Activated naive CD8-positive, alpha-beta T cell treated with anti-CD3 and anti-CD28 coated beads, Interleukin-2, amount 50 U/mL, for 24 hours (primary cell): ENCODE measurements around the gene CKM.

ENCODE experiments used
- ATAC-seq: fragments of 150-1000 bp; cut with Tn5 transposase; one replicate; pipeline ENCODE4 v1.10.0; 2021
- DNase-seq: peaks from one replicate; pipeline ENCODE4 v3.0.0; 2021
- H3K27ac Mint-ChIP-seq: one replicate; pipeline ENCODE4 v1.8.0; 2021; ENCODE audit warnings: mild to moderate bottlenecking, mixed read lengths
- H3K27me3 Mint-ChIP-seq: one replicate; pipeline ENCODE4 v1.8.0; 2021; ENCODE audit warnings: mixed read lengths
- H3K36me3 Mint-ChIP-seq: one replicate; pipeline ENCODE4 v1.8.0; 2021; ENCODE audit warnings: low read depth, mixed read lengths
- H3K4me1 Mint-ChIP-seq: one replicate; pipeline ENCODE4 v1.8.0; 2021; ENCODE audit warnings: mixed read lengths
- H3K4me3 Mint-ChIP-seq: one replicate; pipeline ENCODE4 v1.8.0; 2021; ENCODE audit warnings: mild to moderate bottlenecking, moderate library complexity, mixed read lengths
- H3K9me3 Mint-ChIP-seq: one replicate; pipeline ENCODE4 v1.8.0; 2021; ENCODE audit warnings: mixed read lengths

Gene CKM

DNA sequence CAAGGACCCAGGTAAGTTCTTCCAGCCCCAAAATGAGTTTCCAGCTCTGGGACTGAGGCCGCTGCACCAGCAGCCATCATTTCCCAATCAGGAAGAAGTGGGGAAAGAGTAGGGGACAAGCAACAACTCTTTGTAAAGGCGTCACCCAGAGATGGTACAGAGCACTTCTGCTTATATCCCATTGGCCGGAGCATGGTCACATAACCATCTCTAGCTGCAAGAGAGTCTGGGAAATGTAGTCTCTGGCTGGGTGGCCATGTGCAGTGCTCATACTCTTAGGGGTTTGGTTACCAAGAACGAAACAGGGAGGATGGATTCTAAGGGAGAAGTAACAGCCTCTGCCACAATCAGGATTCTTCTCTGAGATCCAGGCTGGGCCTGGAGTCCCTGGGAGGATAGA lies 26.3 kb downstream of the CKM start:
- Mint-ChIP-seq H3K36me3 (peaks cover 22% of the 10 kb centered on the region), H3K27me3 (no peaks in the 10 kb centered on the region), H3K4me3 (no peak overlapping the region), H3K27ac (no peak overlapping the region), H3K4me1 (peaks cover 9% of the 10 kb centered on the region), H3K9me3 (no peaks in the 10 kb centered on the region)
- no peak for ATAC-seq
- DNase-seq = no peak

DNA sequence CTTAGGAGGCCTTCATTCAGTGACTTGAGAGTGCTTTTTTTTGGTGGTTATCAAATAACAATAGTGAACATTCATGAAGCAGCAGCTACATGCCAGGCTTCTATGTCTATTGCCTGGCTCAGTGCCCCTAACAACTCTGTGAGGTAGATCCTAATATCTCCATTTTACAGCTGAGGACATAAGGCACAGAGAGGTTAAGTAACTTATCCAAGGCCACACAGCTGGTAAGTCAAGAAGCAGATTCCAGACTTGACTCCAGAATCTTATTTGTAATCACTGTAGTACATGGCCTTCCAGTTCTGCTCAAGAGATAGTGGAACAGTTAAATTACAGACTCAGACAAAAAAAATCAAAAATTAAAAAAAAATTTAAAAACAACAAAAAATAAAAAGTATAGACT lies 26.8 kb downstream of the CKM start:
- Mint-ChIP-seq H3K36me3 (peaks cover 26% of the 10 kb centered on the region), H3K9me3 (no peaks in the 10 kb centered on the region), H3K4me1 (peaks cover 9% of the 10 kb centered on the region), H3K27ac (no peak overlapping the region), H3K27me3 (no peaks in the 10 kb centered on the region), H3K4me3 (no peak overlapping the region)
- DNase-seq = no peak
- ATAC-seq = no peak

DNA sequence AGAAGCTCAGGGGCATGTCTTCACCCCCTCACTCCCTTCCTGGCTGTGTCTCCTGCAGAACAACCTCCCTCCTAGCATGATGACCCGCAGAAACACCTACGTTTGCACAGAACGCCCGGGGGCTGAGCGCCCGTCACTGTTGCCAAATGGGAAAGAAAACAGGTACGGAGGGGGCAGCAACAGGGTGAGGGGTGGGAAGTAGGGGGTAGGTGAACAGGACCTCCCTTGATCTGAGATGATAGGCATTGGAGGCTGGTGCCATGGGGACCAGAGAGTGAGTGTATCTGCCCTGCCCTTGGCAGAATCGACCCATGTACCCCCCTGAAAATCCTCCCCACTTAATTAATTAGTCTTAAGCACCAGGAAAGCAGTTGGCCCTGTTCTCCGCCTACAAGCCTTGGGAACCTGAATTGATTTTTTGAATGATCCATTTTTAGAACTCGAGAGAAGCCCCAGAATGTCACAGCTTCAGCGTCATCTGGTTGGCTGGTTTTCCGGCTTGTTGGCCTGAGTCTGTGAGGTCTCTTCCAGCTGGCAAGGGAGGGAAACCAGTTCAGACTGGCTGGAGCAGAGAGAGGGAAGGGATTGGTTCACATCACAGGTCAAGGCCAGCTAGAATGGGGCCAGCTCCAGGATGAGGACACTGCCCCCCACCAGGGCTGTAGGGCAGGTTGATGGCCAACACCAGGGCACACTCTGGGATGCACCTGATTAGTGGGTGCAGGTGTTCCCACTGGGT lies 28.2 kb downstream of the CKM start:
- Mint-ChIP-seq H3K27me3 (no peaks in the 10 kb centered on the region), H3K27ac (no peak overlapping the region), H3K9me3 (no peaks in the 10 kb centered on the region), H3K36me3 (peaks cover 23% of the 10 kb centered on the region), H3K4me3 (no peak overlapping the region), H3K4me1 (peaks cover 9% of the 10 kb centered on the region)
- ATAC-seq (no peak), DNase-seq (no peak)

DNA sequence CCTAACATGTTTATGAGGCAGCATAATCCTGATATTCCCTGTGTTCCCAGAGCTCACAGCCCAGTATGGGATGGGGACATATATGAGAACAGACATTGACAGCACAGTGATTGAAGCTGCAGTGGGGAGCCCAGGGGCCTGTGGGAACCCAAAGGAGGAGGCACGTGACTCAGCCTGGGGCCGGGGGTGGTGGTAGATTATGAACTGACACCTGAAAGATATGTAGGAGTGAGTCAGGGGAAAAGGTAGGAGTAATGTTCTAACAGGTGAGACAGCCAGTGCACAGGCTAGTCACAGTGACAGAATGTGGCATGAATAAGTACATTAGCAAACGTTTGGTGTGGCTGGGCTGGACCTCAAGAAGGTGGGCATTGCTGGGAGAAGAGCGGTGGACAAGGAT lies 29.0 kb downstream of the CKM start:
- Mint-ChIP-seq H3K27me3 (no peaks in the 10 kb centered on the region), H3K4me3 (no peak overlapping the region), H3K9me3 (no peaks in the 10 kb centered on the region), H3K27ac (no peak overlapping the region), H3K4me1 (peaks cover 9% of the 10 kb centered on the region), H3K36me3 (peaks cover 23% of the 10 kb centered on the region)
- DNase-seq (no peak), ATAC-seq (peak; percentile 54)

DNA sequence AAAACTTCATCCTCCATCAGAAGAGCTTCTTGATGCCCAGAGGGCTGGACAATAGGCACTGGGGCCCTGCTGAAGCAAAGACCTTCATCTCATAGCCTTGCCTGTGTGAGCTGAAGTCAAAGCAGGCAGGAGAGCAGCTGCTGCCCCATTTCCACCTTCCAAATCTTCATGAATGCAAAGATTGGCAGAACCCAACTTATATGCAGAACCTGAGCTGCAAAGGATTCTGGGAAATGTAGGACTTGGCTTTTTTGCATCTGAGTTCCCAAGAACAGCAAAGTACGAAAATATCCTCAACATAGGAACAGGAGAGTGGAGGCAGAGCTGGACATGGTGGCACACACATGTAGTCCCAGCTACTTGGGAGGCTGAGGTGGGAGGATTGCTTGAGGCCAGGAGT lies 30.8 kb downstream of the CKM start:
- Mint-ChIP-seq H3K9me3 (no peaks in the 10 kb centered on the region), H3K4me3 (no peak overlapping the region), H3K27me3 (no peaks in the 10 kb centered on the region), H3K27ac (no peak overlapping the region), H3K36me3 (peaks cover 26% of the 10 kb centered on the region), H3K4me1 (peaks cover 9% of the 10 kb centered on the region)
- ATAC-seq (no peak), DNase-seq (no peak)

DNA sequence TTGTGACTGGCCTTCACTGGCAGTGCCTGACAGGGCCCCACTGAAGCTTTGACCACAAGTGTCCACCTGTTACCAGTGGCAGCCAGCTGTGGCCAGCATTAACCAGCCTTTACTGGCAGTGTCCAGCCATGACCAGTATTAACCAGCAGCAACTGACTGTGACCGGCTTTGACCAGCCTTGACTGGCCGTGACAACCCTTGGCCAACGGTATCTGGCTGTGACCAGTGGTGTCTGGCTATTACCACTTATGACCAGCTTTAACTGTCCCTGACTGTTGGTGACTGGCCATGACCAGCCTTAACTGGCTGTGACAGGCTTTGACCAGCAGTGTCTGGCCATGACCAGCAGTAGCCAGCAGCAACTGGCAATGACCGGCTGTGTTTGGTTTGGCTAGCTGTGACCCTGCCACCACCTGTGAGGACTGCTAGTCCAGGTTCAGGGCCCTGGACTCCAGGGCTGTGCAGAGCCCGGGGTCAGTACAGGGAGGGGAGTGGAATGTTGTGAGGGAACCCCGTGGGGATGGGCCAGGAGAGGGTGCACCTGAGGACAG lies 32.2 kb downstream of the CKM start:
- Mint-ChIP-seq H3K4me1 (peaks cover 9% of the 10 kb centered on the region), H3K27ac (no peak overlapping the region), H3K9me3 (no peaks in the 10 kb centered on the region), H3K27me3 (no peaks in the 10 kb centered on the region), H3K36me3 (peaks cover 25% of the 10 kb centered on the region), H3K4me3 (no peak overlapping the region)
- ATAC-seq = no peak
- DNase-seq = no peak

DNA sequence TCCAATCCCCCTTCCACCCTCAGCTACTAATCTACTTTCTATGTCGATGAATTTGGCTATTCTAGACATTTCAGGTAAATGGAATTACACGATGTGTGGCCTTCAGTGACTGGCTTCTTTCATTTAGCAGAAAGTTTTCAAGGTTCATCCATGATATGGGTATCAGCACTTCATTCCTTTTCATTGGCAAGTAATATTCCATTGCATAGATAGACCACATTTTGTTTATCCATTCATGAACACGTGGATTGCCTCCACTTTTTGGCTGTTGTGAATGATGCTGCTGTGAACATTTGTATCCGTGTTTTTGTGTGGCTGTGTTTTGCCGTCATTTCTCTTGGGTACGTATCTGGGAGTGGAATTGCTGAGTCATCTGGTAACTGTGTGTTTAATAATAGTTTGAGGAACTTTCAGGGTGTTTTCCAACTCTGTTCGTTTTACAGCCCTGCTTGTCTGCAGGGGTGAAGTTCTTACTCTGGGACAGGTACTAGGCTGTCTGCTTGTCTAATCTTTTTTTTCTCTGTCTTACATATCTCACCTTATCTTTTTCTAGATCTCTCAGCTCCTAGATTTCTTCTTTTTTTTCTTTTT lies 39.1 kb downstream of the CKM start:
- no peak overlapping the region for H3K27ac Mint-ChIP-seq
- ATAC-seq (no peak), DNase-seq (no peak)
- H3K27me3 Mint-ChIP-seq = no peaks in the 10 kb centered on the region
- H3K4me1 Mint-ChIP-seq = peaks cover 5% of the 10 kb centered on the region
- peaks cover 17% of the 10 kb centered on the region for H3K36me3 Mint-ChIP-seq
- H3K4me3 Mint-ChIP-seq = no peak overlapping the region
- no peaks in the 10 kb centered on the region for H3K9me3 Mint-ChIP-seq

DNA sequence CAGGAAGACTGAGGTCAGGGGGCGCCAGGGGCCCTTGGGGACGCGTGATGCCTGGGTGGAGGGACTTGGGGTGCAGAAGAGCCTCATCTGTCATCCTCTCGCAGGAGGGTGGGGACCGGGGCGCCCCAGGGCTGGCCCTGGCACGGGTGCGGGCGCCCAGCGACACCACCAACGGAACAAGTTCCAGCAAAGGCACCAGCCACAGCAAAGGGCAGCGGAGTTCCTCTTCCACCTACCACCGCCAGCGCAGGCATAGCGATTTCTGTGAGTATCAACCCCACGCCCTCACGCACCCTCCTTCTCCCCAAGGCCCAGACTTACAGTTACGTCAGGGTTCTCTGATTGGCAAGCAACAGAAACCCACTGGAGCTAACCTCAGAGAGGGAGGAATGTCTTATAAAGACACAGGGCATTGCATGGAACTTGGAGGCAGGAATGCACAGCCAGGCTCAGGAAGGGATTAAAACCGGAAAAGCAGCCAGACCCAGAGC lies 42.2 kb downstream of the CKM start:
- H3K27ac Mint-ChIP-seq = no peak overlapping the region
- no peaks in the 10 kb centered on the region for H3K27me3 Mint-ChIP-seq
- DNase-seq (no peak), ATAC-seq (no peak)
- H3K36me3 Mint-ChIP-seq = peaks cover 12% of the 10 kb centered on the region
- peaks cover 5% of the 10 kb centered on the region for H3K4me1 Mint-ChIP-seq
- H3K4me3 Mint-ChIP-seq = no peak overlapping the region
- no peaks in the 10 kb centered on the region for H3K9me3 Mint-ChIP-seq

DNA sequence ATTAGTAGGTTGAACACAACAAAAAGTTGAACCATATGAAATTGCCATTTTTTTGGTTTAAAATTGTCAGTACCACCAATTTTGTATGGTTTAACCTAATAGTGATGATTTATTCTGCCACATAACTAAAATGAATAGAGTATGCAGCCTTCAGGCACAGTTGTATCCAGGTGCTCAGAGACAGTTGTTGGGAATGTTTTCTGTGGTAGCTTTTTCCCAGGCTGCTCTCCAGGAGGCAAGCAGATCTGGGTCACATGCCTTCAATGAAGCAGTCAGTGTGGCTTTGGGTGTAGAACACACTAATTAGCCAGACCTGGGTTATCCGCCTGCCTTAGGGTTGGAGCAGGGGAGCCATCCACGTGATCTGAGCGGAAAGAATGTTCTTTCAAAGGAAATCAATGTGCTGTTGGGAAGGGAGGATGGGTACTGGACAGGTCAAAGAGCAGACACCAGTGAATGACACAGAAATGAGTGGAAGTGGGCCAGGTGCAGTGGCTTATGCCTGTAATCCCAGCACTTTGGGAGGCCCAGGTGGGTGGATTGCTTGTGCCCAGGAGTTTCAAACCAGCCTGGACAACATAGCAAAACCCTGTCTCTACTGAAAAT lies 43.0 kb downstream of the CKM start:
- peaks cover 5% of the 10 kb centered on the region for H3K4me1 Mint-ChIP-seq
- peaks cover 11% of the 10 kb centered on the region for H3K36me3 Mint-ChIP-seq
- no peaks in the 10 kb centered on the region for H3K9me3 Mint-ChIP-seq
- H3K27ac Mint-ChIP-seq = no peak overlapping the region
- H3K27me3 Mint-ChIP-seq = no peaks in the 10 kb centered on the region
- no peak overlapping the region for H3K4me3 Mint-ChIP-seq
- ATAC-seq (no peak), DNase-seq (no peak)

DNA sequence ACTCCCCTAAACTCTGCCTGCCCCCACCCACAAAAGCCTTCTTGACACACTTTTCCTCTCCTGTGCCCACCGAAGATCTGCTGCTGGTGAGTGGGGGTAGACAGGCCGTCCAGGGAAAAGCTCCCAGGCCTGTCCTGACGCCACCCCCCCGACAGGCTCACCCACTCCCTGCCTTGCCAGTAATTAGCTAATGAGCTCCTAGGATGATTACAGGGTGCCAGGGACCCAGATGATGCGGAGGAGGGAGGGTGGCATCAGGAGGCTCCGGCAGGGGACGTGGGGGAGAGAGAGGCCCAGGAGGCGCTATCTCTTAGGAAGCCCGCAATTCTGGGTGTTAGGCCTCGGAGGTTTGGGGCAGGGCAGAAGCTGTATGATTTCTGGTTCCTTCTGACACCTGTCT lies 44.6 kb downstream of the CKM start:
- peaks cover 4% of the 10 kb centered on the region for H3K36me3 Mint-ChIP-seq
- H3K27me3 Mint-ChIP-seq = no peaks in the 10 kb centered on the region
- H3K9me3 Mint-ChIP-seq = no peaks in the 10 kb centered on the region
- H3K4me3 Mint-ChIP-seq = no peak overlapping the region
- H3K27ac Mint-ChIP-seq = no peak overlapping the region
- DNase-seq (no peak), ATAC-seq (no peak)
- H3K4me1 Mint-ChIP-seq = no peaks in the 10 kb centered on the region

DNA sequence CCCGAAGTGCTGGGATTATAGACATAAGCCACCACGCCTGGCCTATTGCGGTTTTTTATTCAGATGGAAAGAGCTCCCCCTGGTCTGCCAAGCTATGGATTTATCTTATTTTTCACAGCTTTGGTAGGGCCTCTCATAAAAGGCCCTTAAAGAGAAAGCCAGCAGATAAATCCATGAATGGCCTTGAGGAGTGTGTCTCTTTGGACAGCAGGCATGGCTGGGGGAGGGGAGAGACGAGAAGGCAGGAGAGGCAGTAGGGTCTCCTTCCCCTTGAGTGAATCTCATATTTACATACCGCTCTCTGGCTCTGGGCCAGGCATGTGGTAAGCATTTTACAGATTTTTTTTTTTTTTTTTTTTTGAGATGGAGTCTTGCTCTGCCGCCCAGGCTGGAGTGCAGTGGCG lies 46.4 kb downstream of the CKM start:
- no peaks in the 10 kb centered on the region for H3K27me3 Mint-ChIP-seq
- no peaks in the 10 kb centered on the region for H3K4me1 Mint-ChIP-seq
- H3K9me3 Mint-ChIP-seq = no peaks in the 10 kb centered on the region
- no peak overlapping the region for H3K4me3 Mint-ChIP-seq
- H3K36me3 Mint-ChIP-seq = peaks cover 8% of the 10 kb centered on the region
- no peak for DNase-seq
- no peak overlapping the region for H3K27ac Mint-ChIP-seq
- no peak for ATAC-seq

DNA sequence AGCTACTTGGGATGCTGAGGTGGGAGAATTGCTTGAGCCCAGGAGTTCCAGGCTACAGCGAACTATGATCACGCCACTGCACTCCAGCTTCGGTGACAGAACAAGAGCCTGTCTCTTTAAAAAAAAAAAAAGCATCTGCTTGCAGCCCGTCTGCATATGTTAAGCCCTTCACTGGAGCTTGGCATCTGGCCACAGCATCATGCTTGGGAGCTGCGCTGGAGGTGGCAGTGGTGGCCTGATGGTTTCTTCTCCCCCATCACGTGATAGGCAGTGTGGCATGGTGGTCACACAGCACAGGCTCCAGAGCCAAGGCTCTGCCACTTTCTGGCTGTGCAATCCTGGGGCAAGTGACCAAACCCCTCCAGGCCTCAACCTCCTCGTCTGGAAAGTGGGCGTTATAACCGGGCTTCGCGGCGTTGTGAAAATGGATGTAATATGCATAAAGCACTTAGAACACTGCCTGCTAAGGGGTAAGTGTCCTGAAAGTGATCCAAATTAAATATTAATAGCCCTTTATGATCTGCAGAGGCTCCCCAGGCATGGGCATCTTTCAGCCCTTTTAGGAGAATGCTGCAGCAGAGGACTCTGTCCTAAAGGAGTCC lies 47.2 kb downstream of the CKM start:
- Mint-ChIP-seq H3K4me3 (no peak overlapping the region), H3K27ac (no peak overlapping the region), H3K4me1 (no peaks in the 10 kb centered on the region), H3K36me3 (peaks cover 8% of the 10 kb centered on the region), H3K9me3 (no peaks in the 10 kb centered on the region), H3K27me3 (no peaks in the 10 kb centered on the region)
- DNase-seq (no peak), ATAC-seq (no peak)

DNA sequence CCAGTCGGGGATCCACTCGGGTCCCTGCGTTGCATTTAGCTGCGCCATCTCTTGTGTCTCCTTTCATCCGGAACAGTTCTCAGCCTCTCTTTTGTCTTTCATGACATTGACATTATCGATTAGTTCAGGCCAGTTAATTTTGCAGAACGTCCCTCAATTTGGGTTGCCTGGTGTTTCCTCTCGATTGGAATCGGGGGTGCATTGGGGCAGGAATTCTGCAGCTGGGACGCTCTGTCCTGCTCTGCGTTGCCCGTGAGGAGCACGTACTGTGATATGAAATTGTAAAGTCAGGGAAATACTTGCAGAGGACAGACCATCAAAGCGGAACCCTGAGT lies 49.2 kb downstream of the CKM start:
- Mint-ChIP-seq H3K36me3 (peaks cover 6% of the 10 kb centered on the region), H3K27me3 (no peaks in the 10 kb centered on the region), H3K9me3 (no peaks in the 10 kb centered on the region), H3K27ac (no peak overlapping the region), H3K4me1 (no peaks in the 10 kb centered on the region), H3K4me3 (no peak overlapping the region)
- DNase-seq (no peak), ATAC-seq (no peak)

DNA sequence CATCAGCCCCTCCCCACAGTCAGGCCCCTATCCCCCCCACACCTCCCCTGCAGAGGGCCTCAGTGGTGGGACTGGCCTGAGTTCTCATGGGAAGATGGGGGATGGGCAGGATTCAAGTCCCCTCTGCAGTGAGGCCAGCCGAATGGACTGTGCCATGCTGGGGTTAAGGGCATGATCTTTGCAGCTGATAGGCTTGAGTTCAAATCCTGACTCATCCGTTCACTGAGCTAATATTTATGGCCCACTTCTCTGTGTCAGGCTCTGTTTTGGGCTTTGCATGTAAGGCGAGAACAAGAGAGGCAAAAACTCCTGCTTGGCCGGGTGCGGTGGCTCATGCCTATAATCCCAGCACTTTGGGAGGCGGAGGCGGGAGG lies 51.0 kb downstream of the CKM start:
- no peak overlapping the region for H3K4me3 Mint-ChIP-seq
- no peaks in the 10 kb centered on the region for H3K4me1 Mint-ChIP-seq
- ATAC-seq (no peak), DNase-seq (no peak)
- no peaks in the 10 kb centered on the region for H3K9me3 Mint-ChIP-seq
- no peak overlapping the region for H3K27ac Mint-ChIP-seq
- peaks cover 6% of the 10 kb centered on the region for H3K36me3 Mint-ChIP-seq
- H3K27me3 Mint-ChIP-seq = no peaks in the 10 kb centered on the region
